MM.1S (cell line): ENCODE measurements around the gene INPP5F.

Source experiments
- CTCF ChIP-seq: fragments of 300-600 bp; sonication (generic); IDR thresholded peaks from 2 replicates; pipeline ENCODE4 v1.5.1; 2016; ENCODE audit warnings: antibody characterized with exemption, low read length, mixed read lengths
- EZH2 ChIP-seq: fragments of 300-600 bp; sonication (generic); optimal IDR thresholded peaks from 2 replicates; pipeline ENCODE3; 2017; ENCODE audit warnings: low read depth, mild to moderate bottlenecking, antibody characterized with exemption, low read length, mixed read lengths
- EZH2phosphoT487 ChIP-seq: fragments of 300-600 bp; sonication (generic); IDR thresholded peaks from 2 replicates; pipeline ENCODE4 v1.6.1; 2018; ENCODE audit warnings: antibody characterized with exemption, low read length

GRCh38 chr10:119713744-119714483 lies 11.9 kb upstream of the INPP5F start:
- TF ChIP-seq CTCF (no peak), EZH2 (no peak), EZH2phosphoT487 (no peak)
